ENCODE data around the gene EHD1.

The EHD1 gene

DNA sequence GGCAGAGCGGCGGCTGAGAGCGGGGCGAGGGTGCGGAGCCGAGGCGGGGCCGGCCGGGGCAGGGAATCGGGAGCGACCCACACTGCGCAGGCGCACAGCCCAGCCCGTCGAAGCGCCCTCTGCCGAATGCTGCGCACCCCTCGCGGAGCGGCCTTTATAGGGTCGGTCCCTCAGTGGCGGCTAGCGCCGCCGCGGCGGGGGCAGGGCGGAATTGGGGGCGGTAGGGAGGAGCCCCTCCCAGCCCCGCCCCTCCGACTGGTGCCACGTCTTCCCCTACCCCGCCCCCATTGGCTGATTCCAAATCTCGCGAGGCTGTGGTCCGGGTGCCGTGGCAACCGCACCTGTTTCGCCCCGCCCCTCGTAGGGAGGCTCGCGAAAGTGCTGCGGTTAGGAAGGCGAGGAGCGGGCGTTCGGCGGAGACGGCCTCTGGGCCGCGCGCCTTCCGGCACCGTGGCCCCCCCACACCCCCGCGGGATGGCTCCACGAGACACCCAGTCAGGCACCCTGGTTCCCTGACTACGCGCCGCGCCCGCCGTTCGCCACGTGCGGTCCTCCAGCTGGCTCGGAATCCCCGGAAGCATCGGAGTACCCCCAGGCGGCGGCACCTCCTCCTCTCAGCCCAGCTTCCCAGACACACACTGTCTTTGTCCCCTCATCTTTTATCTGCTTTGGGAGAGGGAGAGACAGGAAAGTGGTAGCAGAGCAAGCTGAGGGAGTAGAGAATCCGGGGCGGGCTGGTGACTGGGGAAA, at the start of gene EHD1:
EHD1 (minus strand) TSS at position 128 of the 750 bp plus-strand sequence. CDS start 157 bp downstream, outside the sequence.
- DNase-seq (ENCODE audit: low read depth), result peak; percentile 93

DNA sequence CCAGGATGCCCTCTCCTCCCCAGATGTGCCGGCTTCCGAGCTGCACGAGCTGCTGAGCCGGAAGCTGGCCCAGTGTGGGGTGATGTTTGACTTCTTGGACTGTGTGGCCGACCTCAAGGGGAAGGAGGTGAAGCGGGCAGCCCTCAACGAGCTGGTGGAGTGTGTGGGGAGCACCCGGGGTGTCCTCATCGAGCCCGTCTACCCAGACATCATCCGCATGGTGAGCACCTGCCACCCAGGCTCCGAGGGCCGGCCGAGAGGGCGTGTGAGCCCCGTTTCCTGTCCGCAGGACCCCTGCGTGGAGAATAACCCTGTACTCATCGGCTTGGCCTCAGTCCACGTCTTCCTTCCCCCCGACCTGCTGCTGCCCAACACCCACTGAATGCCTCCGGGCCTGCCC, 48.3 kb upstream of the EHD1 start:
- no peak for DNase-seq (ENCODE audit: low read depth)

DNA sequence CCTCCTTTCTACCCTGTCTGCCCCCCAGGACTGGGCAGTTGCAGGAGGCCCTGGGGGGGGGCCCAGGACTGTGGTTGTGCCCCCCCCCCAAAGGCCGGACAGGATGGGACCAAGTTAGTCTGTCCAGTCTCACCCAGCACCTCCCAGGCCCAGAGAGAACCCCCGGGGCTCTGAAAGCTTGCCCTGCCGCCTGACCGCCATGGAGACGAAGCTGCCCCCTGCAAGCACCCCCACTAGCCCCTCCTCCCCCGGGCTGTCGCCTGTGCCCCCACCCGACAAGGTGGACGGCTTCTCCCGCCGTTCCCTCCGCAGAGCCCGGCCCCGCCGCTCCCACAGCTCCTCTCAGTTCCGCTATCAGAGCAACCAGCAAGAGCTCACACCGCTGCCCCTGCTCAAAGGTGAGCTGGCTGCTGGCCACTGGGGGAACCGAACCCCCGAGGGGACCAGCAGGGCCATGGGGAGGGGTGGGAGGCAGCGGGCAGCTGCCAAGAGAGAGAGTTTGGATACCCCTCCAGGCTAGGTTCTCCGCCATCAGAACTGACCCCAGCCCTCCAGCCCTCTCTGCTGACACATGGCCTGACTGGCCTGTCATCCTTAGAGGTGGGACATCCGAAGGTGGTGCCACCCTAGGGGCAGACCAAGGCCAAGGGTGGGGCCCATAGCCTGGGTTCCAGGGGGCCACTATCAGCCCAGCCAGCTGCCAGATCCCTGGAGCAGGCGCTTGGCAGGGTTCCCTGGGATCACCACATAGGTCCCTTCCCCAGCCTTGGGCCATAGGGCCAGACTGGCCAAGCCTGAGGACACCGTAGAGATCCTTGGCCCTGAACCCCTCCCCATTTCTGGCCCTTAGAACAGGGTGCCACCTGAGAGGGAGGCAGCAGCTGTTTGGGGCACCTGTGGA, 47.4 kb upstream of the EHD1 start:
- DNase-seq (ENCODE audit: low read depth), result no peak

DNA sequence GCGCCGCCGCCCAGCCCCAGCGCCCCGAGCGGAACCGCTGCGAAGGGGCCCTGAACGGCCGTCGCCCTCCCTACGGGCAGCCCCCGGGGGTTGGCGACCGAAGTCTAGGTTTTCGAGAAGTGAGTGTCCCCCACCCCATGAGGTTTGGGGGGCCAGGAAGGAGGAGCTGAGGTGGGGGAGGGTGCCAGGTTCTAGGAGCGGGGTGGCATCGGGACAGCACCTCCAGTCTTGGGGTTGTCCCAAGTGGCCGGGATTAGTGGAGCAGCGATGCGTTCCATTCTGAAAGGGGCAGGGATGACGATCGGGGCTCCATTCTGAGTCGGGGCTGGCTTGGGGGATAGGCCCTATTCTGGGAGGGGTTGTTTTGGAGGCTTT, 46.5 kb upstream of the EHD1 start:
- no peak for DNase-seq (ENCODE audit: low read depth)

DNA sequence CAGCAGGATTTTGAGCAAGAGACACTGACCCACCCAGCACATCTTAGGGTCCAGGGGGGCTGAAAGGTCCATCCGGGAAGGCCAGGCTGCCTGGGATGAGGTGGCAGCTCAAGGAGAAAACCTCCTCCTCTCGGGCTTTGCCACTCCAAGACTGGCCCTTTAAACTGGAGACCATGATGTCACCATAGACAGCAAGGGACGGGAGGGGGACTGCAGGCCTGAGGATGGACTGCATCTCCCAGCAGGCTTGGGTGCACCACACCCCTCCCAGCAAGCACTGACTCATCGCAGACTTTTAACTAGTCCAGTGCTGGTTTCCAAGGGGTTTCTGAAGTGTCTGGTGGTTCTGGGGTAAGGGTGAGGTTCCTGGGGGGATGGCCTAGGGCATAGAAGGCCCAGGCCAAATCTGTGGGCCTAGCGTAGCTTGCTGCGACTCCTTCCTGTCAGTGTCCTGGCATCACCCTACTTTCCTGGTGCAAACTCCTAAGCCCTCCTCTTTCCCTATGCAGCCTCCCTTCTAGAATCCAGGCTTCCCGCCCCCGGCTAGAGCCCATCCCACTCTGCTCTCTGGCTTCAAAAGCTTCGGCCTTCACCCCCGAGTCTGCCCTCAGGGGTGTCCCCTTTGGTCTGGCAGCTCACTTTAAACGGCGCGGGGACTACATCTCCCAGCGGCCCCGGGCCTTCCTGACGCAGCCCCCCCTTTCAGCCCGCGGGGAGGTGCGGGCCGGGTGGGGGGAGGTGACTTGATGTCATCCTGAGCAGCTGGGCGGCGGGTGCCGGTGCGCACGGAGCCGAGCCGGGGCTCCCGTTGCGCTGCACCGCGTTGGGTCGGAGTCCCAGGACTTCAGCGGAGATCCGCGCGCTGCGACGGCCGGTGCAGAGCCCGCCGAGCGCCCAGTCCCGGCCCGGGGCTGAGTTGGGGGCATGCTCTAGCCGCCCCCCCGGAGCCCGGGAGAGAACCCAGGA, 45.8 kb upstream of the EHD1 start, which contains the start of gene PPP2R5B:
PPP2R5B (plus strand) TSS at position 746 of the 966 bp plus-strand sequence. CDS start 1,046 bp downstream, outside the sequence.
- peak; percentile 43 for DNase-seq (ENCODE audit: low read depth)

DNA sequence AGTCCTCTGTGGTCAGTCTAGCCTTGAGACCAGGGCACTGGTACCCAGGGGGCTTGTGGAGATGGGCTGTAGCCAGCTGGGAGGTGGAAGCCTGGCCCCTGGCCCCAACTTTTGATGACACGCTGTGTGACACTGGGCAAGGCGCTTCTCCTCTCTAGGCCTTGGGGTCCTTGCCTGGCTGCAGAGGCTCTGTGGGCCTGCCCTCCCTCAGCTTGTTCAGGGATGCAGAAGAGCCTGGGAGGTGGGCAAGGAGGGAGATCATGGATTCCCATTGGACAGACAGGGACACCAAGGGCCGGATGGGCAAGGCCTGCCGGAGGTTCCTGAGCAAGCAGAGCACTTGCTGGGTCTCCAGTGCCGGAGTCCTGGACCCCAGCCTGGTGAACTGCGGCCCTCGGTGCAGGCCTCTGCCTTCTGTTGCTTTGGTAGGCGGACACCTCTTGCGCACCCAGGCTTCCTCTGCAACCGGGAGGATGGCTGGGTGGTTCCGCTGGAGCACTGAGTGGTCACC, 44.8 kb upstream of the EHD1 start:
- DNase-seq (ENCODE audit: low read depth), result no peak

DNA sequence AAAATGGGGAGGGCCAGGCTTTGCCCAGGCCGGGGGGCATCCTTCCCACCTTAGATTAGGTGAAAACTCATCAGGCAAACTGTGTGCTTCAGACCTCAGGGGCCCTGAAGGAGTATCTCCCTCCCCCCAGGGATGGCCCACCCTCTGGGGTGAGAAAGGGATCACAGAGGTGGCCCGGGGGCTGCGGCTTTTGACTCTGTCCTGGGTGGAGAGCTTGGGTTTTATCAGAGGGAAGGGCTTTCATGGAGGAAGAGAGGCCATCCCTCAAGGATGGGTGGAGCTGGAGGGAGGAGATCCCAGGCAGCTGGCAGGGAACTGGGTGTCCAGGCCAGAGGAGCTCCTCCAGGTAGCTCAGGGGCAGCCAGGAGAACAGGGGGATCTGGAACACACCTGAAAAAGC, 43.0 kb upstream of the EHD1 start:
- DNase-seq (ENCODE audit: low read depth), result no peak

DNA sequence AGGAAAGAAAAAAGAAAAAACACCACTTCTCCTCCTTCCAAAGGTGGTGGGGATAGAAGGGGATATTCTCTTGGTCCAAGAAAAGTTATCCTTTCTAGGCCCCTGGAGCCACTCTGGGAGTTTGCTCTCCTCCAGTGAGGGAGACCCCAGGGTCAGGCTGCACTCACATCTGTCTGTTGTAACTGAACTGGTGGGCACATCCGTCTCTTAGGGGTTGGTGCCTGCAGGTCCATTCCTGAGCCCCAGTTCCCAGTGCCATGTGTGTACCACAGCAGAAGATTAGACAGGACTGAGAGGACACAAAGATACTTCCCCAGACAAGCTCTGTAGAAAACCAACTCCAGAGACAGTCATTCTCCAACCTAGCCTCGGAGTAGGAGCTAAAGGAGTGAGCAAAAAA, 41.7 kb upstream of the EHD1 start:
- no peak for DNase-seq (ENCODE audit: low read depth)

DNA sequence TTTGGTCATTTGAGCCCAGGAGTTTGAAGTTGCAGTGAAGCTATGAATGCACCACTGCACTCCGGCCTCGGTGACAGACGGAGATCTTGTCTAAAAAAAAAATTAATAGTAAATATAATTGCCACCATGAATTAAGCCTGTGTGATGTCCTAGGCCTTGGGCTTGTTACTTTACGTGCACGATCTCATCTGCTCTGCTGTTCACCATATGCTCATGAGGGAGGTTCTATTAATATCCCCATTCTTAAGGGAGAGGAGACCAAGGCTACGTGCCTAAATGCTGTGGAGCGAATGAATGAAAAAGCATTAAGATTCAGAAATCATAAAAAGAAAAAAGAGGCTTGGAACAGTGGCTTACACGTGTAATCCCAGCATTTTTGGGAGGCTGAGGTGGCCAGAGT, 41.2 kb upstream of the EHD1 start:
- DNase-seq (ENCODE audit: low read depth), result no peak

DNA sequence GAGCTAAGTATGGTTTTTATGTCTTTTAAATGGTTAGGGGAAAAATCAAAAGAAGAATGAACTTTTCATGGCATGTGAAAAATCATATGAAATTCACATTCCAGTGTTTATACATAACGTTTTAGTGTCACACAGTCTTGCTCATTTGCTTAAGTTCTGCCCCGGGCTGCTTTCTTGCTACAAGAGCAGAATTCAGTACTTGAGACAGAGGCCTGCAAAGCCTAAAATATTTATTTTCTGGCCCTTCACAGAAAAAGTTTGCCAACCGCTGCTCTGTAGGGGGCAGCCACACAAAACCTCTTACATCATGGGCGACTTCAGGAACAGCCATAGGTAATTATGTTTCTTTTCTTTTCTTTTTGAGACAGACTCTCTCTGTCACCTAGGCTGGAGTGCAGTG, 39.6 kb upstream of the EHD1 start:
- no peak for DNase-seq (ENCODE audit: low read depth)

DNA sequence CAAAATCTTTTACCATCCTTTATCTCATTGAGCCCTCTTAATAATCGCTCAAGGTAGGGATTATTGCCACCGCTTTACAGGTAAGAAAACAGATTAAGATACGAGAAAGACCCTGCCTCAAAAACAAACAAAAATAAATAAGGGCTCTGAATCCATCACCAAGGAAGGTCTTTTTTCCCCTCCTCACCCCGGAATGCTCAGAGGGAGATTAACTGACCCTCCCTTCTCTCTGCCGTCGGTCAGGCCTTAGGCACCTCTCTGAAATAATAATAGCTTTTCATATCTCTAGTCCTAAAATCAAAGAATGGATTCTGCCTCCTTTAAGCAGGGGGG, 39.2 kb upstream of the EHD1 start:
- DNase-seq (ENCODE audit: low read depth), result no peak

DNA sequence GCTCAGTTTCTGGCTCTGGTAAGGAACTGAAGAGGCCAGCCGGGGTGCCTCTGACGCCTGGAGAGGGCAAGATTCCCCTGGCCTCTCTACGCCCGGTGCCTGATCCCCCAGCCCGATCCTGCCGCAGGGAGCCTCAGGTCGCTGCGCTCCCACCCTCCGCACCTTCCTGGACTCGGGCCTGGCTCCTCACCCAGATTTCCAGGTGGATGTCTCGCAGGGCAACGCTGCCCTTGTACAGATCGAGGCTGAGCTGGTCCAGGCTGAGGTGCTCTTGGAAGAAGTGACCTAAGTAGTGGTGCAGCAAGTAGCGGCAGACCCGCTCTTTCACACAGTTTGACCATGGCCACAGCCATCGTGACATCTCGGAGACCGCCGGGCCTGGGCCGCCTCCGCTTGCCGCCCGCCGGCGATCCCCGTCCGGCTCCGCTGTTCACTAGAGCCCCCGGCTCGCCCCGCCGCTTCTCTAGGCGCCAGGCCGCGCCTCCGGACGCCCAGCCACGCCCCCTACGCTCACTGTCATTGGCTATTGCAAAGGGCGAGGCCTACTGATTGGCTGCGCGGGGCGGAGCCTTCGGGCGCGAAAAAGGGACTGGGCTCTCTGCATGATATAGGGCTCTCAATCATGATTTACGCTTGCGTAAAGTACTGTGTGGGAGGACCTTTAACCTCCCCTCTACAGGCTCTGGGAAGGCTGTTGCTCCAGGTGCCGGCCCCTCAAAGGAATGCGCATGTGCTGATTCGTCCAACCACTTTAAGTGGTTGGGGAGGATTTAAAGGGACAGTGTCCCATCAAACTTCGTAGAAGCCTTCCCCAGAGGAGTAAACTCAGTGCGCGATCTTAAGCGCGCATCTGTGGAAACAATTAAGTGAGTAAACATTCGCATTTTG, 38.6 kb upstream of the EHD1 start, which contains the start of gene ATG2A:
ATG2A (minus strand) TSS at position 435 of the 888 bp plus-strand sequence; CDS start at position 361, 74 bp downstream.
- peak; percentile 94 for DNase-seq (ENCODE audit: low read depth)

DNA sequence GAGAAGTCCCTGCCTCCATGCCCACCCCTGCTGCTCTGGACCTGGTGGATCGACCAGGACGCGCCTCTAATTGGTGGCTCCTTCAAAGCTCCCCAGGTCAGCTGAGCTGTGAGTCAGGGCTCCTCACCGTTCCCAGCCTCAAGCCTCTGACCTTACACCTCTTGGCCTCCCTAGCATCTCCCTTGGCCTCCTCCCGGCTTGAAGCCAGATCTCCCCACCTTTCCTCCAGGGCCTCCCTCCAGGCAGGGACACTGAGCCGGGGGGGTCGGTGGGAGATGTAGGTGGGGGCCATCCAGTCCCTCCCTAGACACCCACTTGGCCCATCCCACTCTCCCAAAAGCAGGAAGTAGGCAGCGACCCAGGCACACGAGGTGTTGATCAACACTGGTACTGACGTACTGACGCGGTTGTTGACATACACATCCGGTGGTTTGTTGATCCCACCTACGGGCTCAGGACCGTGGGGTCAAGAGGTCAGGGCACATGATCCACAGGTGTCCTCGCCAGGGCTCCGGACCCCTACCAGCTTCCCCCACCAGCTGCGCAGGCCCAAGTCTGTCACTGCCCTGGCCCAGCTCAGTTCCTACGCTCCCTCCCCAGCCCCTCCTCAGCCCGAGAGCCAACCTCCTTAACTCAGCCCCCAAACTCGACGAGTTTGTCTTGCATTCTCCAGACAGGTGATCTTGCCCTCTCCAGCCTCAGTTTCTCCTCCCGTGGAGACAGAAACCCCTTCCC, 37.8 kb upstream of the EHD1 start:
- DNase-seq (ENCODE audit: low read depth), result no peak

DNA sequence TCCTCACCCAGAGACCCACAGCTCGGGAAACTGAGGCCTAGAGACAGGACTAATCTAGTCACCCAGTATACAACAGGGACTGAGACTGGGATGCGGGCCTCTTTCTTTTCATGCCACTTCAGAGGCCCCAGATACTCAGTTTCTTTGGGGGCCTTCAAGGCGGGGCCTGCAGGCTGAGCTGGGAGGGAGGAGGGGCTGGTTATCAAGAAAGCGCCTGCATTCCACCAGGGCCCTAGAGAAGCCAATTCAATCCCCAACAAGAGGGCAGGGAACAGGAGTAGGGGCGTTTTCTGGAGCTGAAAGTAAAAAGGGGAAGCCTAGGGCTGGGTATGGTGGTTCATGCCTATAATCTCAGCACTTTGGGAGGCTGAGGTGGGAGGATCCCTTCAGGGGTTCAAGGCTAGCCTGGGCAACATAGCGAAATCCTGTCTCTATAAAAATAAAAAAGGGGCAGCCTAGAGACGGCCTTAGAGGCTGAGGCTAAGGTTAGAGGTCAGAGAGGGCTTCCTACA, 37.0 kb upstream of the EHD1 start:
- DNase-seq (ENCODE audit: low read depth), result no peak

DNA sequence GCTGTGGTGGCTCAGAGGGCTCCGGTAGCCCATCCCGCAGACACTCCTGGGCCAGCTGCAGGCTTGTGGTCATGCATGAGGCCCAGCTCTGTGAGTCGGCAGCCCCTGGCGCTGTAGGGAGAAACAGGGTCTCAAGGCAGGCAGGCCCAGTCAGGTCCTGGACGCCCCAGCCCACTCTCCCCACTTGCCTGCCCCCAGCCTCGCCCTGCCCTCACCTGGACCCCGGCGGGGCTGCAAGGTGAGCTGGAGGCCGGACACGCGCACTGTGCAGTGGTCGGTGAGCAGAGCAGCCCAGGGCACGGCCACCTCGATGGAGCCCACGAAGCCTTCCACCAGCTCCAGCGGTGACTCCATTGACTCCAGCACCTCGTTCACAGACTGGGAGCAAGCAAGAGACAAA, 35.7 kb upstream of the EHD1 start:
- no peak for DNase-seq (ENCODE audit: low read depth)

DNA sequence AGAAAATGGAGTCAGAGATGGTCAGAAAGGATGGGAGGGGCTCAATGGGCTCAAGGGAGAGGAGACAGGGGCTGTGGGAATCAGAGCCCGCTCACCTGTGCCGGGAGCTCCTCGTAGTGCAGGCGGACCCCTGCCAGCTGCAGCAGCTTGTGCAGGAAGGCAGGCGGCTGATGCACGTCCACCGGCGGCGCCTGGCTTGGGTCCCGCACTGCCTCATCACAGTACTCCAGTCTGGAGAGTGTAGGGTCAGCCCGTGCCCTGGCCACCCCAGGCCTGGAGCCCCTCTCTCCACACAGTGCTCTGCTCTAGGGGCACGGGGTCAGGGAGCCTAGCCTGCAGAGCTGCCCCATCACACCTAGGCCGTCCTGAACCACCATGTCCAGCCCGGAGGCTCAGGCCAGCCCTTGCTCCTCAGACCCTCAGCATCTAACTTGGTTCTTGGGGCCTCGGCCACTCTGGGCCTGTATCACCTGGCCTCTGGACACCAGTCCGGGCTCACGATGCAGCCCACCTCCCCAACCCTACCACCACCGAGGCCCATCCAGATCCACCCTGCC, 34.8 kb upstream of the EHD1 start:
- no peak for DNase-seq (ENCODE audit: low read depth)

DNA sequence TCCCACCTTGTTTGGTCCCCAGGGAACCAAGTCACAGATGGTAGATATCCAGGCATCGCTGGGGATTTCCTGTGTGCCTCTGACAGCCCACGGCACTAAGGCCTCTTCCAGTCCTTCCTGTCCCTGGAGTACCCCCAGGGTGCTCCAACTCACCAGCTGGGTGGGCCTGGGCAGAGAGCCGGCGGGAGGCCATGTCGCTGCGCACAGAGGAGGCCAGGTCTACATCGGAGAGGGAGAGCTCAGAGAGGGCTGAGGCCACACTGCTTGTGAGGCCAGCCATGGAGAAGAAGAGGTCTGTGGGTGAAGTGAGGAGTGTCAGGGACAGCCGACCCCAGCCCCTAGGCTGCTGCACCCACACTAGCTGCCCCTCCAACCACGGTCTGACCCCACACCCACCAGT, 33.3 kb upstream of the EHD1 start:
- DNase-seq (ENCODE audit: low read depth), result no peak

DNA sequence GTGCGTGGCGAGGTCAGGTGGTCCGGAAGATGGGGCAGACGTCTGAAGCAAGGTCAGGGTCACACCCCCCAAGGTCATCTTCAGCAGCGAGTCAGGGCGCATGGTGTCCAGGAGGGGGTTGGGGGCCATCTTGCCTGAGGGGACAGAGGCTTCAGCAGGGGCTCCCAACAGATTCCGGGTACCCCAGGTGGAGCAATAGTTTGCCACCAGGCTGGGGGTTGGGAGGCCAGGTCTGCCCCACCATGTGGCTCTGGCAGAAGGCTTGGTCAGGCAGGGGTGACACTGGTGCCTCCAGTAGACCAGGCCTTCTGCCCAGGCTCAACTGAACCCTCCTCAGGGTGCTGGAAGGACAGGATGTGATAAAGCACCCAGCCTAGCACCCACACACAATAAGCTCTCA, 32.7 kb upstream of the EHD1 start:
- DNase-seq (ENCODE audit: low read depth), result no peak

DNA sequence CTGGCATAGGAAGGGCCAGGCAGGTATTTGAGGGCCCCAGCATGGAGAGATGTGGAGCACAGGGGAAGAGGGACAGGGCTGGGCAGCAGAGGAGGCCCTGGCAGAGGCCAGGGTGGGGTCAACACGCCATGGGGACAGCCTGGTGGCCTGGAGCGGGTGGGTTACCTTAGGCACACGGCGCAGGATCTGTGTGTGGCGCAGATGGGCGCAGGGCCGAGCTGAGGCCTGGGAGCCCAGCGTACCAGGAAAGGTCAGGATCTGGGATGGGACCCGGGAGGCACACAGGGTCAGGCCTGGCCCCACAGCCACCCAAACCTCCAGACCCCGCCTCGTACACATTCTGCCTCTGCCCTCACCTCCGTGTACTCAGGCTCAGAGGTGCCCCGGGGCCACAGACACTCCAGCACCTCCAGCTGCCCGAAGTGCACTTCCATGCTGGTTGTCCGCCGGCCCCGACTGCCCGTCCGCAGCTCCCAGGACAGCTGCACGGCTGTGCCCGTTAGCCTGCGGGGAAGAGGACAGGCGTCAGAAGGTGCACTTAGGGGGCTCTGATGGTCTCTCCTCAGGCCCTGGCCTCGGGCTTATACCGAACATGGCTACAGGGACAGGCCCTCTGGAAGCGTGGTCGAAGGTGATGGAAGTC, 32.2 kb upstream of the EHD1 start:
- no peak for DNase-seq (ENCODE audit: low read depth)

All from CMK (cell line).